Calu3 (cell line): ENCODE data around the gene MRPL22. TPM values are rescaled to one million over a fixed set of nuclear protein-coding genes. Genes with fewer than 3 reads are reported as not detected.
"Not testable (repeated sequence)": the region's sequence is repeated elsewhere in the genome, so short reads cannot be mapped to it uniquely, and the experiment has no call there.

Experiments
- BruUV-seq: library from RNA; stranded (reverse); fragments of 400-500 nt; replicated peaks from 2 replicates; lab custom pipeline; 2021; lab: Mats Ljungman, UMichigan
- CTCF ChIA-PET: fragments of 300-600 bp; sonication (Branson Sonifier 250); formaldehyde crosslinking; loops from one replicate; lab custom pipeline; 2022; ENCODE audit warnings: antibody characterized with exemption; lab: Charles Lee
- DNase-seq: peaks from one replicate; pipeline ENCODE4 v3.0.0; 2022
- H3K27ac Mint-ChIP-seq: one replicate; pipeline ENCODE4 v1.8.0; 2022; ENCODE audit warnings: mixed read lengths; ENCODE audit not compliant: unreplicated experiment
- H3K27me3 Mint-ChIP-seq: one replicate; pipeline ENCODE4 v1.8.0; 2022; ENCODE audit warnings: mixed read lengths; ENCODE audit not compliant: unreplicated experiment
- H3K36me3 Mint-ChIP-seq: one replicate; pipeline ENCODE4 v1.8.0; 2022; ENCODE audit warnings: mild to moderate bottlenecking, moderate library complexity, mixed read lengths; ENCODE audit not compliant: insufficient read depth, unreplicated experiment
- H3K4me1 Mint-ChIP-seq: one replicate; pipeline ENCODE4 v1.8.0; 2022; ENCODE audit warnings: mild to moderate bottlenecking, low read depth, mixed read lengths; ENCODE audit not compliant: unreplicated experiment
- H3K4me3 Mint-ChIP-seq: one replicate; pipeline ENCODE4 v1.8.0; 2022; ENCODE audit warnings: mild to moderate bottlenecking, low read depth, moderate library complexity, mixed read lengths; ENCODE audit not compliant: unreplicated experiment
- H3K9me3 Mint-ChIP-seq: one replicate; pipeline ENCODE4 v1.8.0; 2022; ENCODE audit warnings: low read depth, mixed read lengths; ENCODE audit not compliant: unreplicated experiment
- intact Hi-C: fragments of 100-400 bp; cut with micrococcal nuclease; formaldehyde crosslinking; loops from one replicate; pipeline ENCODE4 v1.10.0; 2022; ENCODE audit not compliant: unreplicated experiment
- total RNA-seq: library from RNA; stranded (reverse); gene quantifications from 2 replicates; pipeline ENCODE4 v1.2.3, GENCODE V29; 2022
- TF ChIP-seq, protein P1 (sequence below): fragments of 200-600 bp; IDR thresholded peaks from one replicate; pipeline ENCODE4 v1.8.0; 2022; ENCODE audit warnings: antibody characterized with exemption; ENCODE audit not compliant: unreplicated experiment

The MRPL22 gene
- total RNA-seq, 1 experiment from 2014 or later = 80.6 TPM

DNA sequence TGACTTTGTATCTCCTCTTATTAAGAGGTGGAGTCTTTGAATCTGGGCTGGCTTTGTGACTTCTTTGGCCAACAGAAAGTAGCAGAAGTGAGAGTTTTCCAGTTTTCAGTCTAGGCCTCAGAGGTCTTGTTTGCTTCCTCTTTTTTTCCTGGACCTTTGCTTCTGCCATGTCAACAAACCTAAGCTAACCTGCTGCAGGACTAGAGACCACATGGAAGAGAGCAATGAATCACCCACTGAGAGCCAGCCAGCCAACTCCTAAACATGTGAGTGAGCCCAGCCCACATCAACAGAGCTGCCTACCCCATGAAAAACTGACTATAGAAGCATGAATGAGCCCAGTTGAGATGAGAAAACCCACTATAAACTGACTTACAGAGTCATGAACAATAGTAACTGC, 29.9 kb downstream of the MRPL22 start:
- Mint-ChIP-seq H3K27ac (no peak overlapping the region), H3K36me3 (no peaks in the 10 kb centered on the region), H3K4me3 (no peak overlapping the region), H3K27me3 (no peaks in the 10 kb centered on the region), H3K9me3 (no peaks in the 10 kb centered on the region), H3K4me1 (no peaks in the 10 kb centered on the region)
- TF ChIP-seq, protein P1, sequence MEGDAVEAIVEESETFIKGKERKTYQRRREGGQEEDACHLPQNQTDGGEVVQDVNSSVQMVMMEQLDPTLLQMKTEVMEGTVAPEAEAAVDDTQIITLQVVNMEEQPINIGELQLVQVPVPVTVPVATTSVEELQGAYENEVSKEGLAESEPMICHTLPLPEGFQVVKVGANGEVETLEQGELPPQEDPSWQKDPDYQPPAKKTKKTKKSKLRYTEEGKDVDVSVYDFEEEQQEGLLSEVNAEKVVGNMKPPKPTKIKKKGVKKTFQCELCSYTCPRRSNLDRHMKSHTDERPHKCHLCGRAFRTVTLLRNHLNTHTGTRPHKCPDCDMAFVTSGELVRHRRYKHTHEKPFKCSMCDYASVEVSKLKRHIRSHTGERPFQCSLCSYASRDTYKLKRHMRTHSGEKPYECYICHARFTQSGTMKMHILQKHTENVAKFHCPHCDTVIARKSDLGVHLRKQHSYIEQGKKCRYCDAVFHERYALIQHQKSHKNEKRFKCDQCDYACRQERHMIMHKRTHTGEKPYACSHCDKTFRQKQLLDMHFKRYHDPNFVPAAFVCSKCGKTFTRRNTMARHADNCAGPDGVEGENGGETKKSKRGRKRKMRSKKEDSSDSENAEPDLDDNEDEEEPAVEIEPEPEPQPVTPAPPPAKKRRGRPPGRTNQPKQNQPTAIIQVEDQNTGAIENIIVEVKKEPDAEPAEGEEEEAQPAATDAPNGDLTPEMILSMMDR = no peak
- intact Hi-C loops = no loop called here
- no TSS peak for BruUV-seq
- DNase-seq = no peak
- CTCF ChIA-PET = interaction anchor here (0.7 to 4.0 kb wide), 3 partner anchors 33 to 58 kb away, joined by 4 to 41 read pairs (median 19); no protein-coding TSS in a partner anchor

DNA sequence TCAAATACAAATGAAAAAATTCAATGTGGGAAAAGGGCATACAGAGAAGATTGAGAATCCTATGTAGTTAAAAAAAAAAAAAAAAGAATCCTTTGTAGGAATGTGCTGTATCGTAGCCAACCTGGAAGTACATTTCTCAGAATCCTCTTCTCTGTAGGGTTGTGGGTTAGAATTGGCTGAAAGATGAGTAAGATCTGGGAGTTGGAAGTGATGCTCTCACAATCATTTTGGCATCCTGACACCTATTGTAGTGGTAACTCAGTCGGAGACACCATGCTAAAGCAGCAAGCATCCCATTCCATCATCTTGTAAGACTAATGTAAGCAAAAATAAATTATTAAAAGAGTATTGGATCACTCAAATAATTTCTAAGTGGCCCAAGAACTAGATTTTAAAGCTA, 30.6 kb downstream of the MRPL22 start:
- Mint-ChIP-seq H3K36me3 (no peaks in the 10 kb centered on the region), H3K27ac (no peak overlapping the region), H3K9me3 (no peaks in the 10 kb centered on the region), H3K27me3 (no peaks in the 10 kb centered on the region), H3K4me1 (no peaks in the 10 kb centered on the region), H3K4me3 (no peak overlapping the region)
- intact Hi-C loops = no loop called here
- no peak for DNase-seq
- TF ChIP-seq, protein P1 = no peak
- CTCF ChIA-PET = interaction anchor here (0.7 to 4.0 kb wide), 3 partner anchors 32 to 57 kb away, joined by 4 to 41 read pairs (median 19); no protein-coding TSS in a partner anchor
- BruUV-seq = no TSS peak

DNA sequence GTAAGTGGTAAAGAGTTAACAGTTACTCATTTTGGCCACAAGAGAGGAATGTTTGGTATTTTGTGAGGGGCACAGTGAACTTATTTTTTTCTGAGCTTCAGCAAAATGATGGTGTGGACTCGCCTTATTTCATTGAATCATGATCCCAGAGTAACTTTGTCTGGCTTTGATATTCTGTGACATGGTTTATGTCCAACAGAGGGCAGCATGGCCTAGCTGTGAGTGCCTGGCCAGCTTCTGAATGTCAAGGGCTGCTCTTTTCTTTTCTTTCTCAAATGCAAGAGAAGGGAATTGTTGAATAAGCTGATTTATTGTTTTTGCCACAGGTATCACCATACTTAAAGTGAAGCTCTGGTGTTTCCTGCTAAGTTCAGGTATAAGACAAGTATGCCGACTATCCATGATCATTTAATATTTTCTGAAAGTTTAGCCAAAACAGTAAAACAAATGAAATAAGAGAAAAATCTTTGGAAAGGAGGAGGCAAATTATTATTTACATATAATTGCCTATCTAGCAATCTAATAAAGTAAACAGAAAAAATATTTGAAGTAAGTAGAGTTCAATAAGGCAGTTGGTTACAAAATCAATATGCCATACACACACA, 31.7 kb downstream of the MRPL22 start:
- Mint-ChIP-seq H3K27me3 (no peaks in the 10 kb centered on the region), H3K4me1 (no peaks in the 10 kb centered on the region)

DNA sequence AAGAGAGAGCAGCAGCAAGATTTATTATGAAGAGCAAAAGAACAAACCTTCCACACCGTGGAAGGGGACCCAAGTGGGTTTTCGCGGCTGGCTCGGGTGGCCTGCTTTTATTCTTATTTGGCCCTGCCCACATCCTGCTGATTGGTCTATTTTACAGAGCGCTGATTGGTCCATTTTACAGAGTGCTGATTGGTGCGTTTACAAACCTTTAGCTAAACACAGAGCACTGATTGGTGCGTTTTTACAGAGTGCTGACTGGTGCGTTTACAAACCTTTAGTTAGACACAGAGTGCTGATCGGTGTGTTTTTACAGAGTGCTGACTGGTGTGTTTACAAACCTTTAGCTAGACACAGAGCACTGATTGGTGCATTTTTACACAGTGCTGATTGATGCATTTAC, 35.2 kb downstream of the MRPL22 start:
- H3K36me3 Mint-ChIP-seq, H3K9me3 Mint-ChIP-seq, H3K4me3 Mint-ChIP-seq, DNase-seq, intact Hi-C loops, H3K27me3 Mint-ChIP-seq, BruUV-seq, H3K4me1 Mint-ChIP-seq, H3K27ac Mint-ChIP-seq, CTCF ChIA-PET: not testable (repeated sequence)

More for the DNA sequence above, 31.7 kb downstream of the MRPL22 start:
- H3K27ac Mint-ChIP-seq = no peak overlapping the region
- H3K36me3 Mint-ChIP-seq = no peaks in the 10 kb centered on the region
- BruUV-seq = no TSS peak
- no peak overlapping the region for H3K4me3 Mint-ChIP-seq
- no peaks in the 10 kb centered on the region for H3K9me3 Mint-ChIP-seq
- TF ChIP-seq, protein P1 = peak; percentile 50
- CTCF ChIA-PET = interaction anchor here (1.1 to 4.0 kb wide), 3 partner anchors 25 to 56 kb away, joined by 4 to 41 read pairs (median 19); no protein-coding TSS in a partner anchor
- DNase-seq = peak; percentile 60
- intact Hi-C loops = loop anchor here (1.0 to 2.0 kb wide), 3 partner anchors 32 to 174 kb away; no protein-coding TSS in a partner anchor

DNA sequence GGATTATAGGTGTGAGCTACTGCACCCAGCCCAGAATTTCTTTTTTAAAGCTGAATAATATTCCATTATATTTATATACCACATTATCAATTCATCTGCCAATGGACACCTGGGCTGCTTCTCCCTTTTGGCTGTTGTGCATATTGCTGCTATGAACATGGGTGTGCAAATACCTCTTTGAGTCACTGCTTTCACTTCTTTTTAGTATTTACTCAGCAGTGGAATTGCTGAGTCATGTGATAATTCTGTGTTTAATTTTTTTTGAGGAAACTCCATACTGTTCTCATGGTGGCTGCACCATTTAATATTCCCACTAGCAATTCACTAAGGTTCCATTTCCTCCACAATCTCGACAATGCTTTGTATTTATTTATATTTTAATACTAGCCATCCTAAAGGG, 36.5 kb downstream of the MRPL22 start:
- BruUV-seq = no TSS peak
- TF ChIP-seq, protein P1 = no peak
- Mint-ChIP-seq H3K36me3 (no peaks in the 10 kb centered on the region), H3K27me3 (no peaks in the 10 kb centered on the region), H3K4me1 (no peaks in the 10 kb centered on the region), H3K4me3 (no peak overlapping the region), H3K9me3 (peaks cover 3% of the 10 kb centered on the region), H3K27ac (no peak overlapping the region)
- no peak for DNase-seq
- CTCF ChIA-PET = no interaction called here
- intact Hi-C loops = no loop called here

DNA sequence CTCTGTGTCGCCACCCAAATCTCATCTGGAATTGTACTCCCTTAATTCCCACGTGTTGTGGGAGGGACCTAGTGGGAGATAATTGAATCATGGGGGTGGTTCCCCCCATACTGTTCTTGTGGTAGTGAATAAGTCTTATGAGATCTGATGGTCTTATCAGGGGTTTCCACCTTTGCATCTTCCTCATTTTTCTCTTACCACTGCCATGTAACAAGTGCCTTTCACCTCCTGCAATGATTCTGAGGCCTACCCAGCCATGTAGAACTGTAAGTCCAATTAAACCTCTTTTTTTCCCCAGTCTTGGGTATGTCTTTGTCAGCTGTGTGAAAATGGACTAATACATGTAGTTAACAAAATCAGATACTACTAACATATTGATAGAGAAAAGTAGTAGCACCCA, 37.4 kb downstream of the MRPL22 start:
- H3K27ac Mint-ChIP-seq, H3K36me3 Mint-ChIP-seq, BruUV-seq, H3K4me1 Mint-ChIP-seq, intact Hi-C loops, H3K4me3 Mint-ChIP-seq, H3K27me3 Mint-ChIP-seq, CTCF ChIA-PET, H3K9me3 Mint-ChIP-seq, DNase-seq: not testable (repeated sequence)
